Dedifferentiated amniotic fluid mesenchymal stem cell (primary cell): ENCODE data around the gene ZFY.
"Not testable (repeated sequence)": the region's sequence is repeated elsewhere in the genome, so short reads cannot be mapped to it uniquely, and the experiment has no call there.

Experiments
- DNase-seq: peaks from one replicate; pipeline ENCODE4 v3.0.0-alpha.2; 2016; ENCODE audit errors: extremely low spot score

ZFY gene

GRCh38 chrY:2973110-2973751, 38.0 kb downstream of the ZFY start:
- DNase-seq = no peak

DNA sequence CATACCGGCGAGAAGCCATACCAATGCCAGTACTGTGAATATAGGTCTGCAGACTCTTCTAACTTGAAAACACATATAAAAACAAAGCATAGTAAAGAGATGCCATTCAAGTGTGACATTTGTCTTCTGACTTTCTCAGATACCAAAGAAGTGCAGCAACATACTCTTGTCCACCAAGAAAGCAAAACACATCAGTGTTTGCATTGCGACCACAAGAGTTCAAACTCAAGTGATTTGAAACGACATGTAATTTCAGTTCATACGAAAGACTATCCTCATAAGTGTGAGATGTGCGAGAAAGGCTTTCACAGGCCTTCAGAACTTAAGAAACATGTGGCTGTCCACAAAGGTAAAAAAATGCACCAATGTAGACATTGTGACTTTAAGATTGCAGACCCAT, 44.1 kb downstream of the ZFY start:
- no peak for DNase-seq

GRCh38 chrY:2984491-2984890, 49.3 kb downstream of the ZFY start:
- DNase-seq = no peak

DNA sequence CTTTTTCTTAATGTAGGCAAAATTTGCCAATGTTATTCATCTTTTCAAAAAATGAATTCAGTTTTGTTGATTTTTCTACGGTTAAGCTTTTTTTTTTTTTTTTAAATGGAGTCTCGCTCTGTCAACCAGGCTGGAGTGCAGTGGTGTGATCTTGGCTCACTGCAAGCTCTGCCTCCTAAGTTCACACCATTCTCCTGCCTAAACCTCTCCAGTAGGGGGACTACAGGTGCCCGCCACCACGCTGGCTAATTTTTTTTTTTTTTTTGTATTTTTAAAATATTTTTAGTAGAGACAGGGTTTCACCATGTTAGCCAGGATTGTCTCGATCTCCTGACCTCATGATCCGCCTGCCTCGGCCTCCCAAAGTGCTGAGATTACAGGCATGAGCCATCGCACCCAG, 52.0 kb downstream of the ZFY start:
- not testable (repeated sequence) for DNase-seq

GRCh38 chrY:2997369-2997768, 62.2 kb downstream of the ZFY start:
- DNase-seq = not testable (repeated sequence)

GRCh38 chrY:3002190-3002589, 67.0 kb downstream of the ZFY start:
- no peak for DNase-seq

DNA sequence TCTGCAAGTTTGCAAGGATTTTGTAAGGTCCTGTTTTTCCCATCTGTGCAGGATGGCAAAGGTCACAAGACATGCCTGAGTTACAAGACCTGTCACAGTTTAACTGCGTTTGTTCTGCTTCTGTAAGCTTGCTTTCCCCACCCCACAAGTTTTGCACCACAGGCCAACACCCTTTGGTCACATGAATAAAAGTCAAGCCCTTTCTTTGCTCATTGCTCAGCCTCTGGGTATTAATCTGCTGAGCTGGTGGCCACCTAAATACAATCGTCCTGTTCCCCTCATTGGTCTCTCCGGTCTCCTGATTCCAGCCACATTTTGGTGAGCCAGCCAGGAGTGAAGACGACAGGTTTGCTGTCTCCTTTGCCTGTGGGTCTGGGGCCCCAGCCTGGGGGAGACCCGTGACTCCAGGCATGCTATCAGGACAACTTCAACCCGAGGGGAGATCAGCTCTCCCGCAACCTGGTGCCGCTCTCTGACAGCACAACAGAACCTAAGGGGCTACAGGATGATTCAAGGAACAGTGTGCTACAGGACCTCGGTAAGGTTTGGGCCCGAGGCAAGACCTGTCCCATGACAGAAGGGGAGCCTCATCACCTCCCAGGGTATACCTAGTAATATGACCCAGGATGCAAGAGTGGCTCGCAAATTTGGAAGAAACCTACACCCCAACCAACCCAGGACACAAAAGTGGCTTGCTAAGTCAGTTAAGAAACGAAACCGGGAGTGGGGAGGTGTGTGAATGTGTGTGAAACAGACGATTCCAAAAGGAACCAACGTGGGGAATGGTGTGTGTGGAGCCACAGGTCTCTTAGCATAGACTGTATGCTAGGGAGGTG, 67.7 kb downstream of the ZFY start:
- no peak for DNase-seq

GRCh38 chrY:3003516-3003830, 68.3 kb downstream of the ZFY start:
- DNase-seq = no peak

GRCh38 chrY:3003846-3004245, 68.7 kb downstream of the ZFY start:
- no peak for DNase-seq

DNA sequence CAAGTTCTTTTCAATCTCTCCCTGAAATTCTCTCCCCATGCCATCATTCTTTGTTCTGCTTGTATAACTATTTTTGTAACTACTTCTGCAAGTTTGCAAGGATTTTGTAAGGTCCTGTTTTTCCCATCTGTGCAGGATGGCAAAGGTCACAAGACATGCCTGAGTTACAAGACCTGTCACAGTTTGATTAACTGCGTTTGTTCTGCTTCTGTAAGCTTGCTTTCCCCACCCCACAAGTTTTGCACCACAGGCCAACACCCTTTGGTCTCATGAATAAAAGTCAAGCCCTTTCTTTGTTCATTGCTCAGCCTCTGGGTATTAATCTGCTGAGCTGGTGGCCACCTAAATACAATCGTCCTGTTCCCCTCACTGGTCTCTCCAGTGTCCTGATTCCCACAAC, 70.8 kb downstream of the ZFY start:
- not testable (repeated sequence) for DNase-seq

DNA sequence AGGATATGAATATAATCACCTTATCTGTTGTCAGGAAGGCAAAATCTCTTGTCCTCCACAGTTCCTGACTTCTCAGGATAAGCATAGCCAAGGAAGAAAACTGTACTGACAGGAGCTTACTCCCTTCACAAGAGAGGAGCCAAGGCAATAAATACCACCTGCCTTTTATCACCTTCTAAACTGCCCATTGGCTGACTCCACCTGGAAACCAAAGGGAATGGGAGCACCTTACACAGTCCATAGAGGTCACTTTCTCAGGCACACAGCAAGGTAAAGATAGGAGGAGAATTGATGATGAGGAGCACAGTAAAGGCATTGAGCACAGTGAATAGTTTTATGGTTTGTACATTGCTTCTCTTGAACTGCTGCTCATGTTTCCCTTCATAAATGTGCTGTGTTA, 72.8 kb downstream of the ZFY start:
- DNase-seq = no peak

GRCh38 chrY:3012226-3012625, 77.0 kb downstream of the ZFY start:
- DNase-seq = no peak

GRCh38 chrY:3016594-3016993, 81.4 kb downstream of the ZFY start:
- DNase-seq = no peak

- DNase-seq = no peak
Measured at GRCh38 chrY:3018546-3018945, 83.4 kb downstream of the ZFY start.

DNA sequence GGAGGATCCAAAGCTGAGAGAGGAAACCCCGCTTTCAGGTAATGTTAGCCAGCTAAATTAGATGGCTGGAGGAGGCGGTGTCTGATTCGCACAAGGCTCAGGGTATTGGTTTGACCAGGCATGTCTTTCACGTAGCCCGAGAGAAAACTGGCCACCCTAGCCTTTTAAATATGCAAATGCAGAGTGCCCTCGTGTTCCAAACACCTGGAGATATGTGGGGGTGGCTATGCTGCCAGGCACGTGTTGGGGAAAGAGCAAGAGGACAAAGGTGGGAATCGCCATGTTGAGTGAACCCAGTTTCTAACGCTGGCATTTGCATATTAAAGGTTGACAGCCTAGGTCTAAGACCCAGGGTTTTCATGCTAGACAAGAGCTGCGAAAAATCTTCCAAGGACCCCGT, 84.4 kb downstream of the ZFY start:
- no peak for DNase-seq

DNA sequence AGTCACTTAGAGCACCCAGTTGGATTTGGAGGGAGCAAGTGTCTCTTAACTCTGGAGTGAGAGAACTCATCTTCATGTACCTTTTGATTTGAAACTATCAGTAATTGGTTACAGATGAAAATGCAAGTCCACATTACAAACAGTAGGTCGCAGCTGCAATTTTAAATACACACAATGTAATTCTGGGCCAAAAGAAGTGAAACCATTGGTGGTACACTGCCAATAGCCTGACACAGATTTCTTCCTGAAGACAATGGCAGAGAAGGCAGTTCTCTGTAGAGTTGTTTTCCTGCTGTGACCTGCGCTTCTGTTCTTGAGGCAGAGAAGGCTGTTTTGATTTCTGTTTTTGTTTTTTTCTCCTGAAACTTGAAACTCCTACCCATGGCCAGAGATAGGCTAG, 86.0 kb downstream of the ZFY start:
- no peak for DNase-seq

DNA sequence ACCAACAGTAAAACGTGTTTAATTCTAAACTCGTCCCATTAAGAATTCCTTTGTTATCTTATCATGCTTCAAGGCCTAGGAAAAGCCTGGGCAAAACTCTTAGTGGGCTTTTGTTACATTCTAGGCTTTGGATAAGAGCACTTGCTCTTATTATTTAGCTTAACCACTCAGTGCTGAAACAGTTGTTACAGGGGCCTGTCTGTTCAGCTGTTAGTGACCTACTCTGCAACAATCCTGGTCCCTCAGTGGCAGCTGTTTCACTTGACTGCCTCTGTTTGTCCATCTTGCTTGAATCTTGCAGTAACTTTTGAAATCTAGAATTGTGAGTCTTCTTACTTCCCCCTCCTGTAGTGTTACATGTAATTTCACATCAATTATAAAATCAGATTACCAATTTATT, 88.4 kb downstream of the ZFY start:
- no peak for DNase-seq

DNA sequence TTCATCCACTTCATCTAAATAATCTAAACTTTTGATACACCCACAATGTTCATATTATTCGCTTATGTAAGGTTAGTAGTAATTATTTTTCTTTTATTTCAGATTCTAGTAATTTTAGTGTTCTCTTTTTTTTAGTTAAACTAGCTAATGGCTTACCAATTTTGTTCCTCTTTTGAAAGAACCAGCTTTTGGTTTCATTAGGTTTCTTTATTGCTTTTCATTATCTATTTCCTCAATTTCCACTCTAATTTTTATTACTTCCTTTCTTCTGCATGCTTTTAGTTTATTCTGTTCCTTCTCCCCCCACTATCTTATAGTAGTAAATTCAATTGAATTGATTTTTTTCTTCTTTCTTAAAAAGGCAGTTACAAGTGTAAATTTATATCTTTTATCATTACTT, 90.2 kb downstream of the ZFY start:
- DNase-seq = no peak
